Liver (tissue), 9 donors: ENCODE data around the gene AKT3. TPM values are rescaled to one million over a fixed set of nuclear protein-coding genes. Genes with fewer than 3 reads are reported as not detected.
"Not testable (repeated sequence)": the region's sequence is repeated elsewhere in the genome, so short reads cannot be mapped to it uniquely, and the experiment has no call there.

Experiments used
- DNase-seq: peaks from one replicate; pipeline ENCODE4 v3.0.0-alpha.2; 2017; ENCODE audit warnings: low spot score
- H3K27ac ChIP-seq, 2 donors: one replicate each; pipeline ENCODE4 v1.7.0; 2013; ENCODE audit warnings: inconsistent platforms in 2 of 2, low read length in 2 of 2, control low read depth in 1 of 2, low read depth in 1 of 2, mild to moderate bottlenecking in 1 of 2
- H3K27me3 ChIP-seq, 4 donors: one replicate each; pipeline versions ENCODE4 v1.6.1 to v1.7.0; 2013; ENCODE audit warnings: low read length in 3 of 4, inconsistent platforms in 1 of 4, mild to moderate bottlenecking in 1 of 4, moderate library complexity in 1 of 4; ENCODE audit not compliant: control insufficient read depth in 4 of 4, insufficient read depth in 4 of 4
- H3K36me3 ChIP-seq, 4 donors: one replicate each; pipeline versions ENCODE4 v1.6.1 to v1.7.0; 2013; ENCODE audit warnings: low read length in 3 of 4, mild to moderate bottlenecking in 3 of 4, low read depth in 1 of 4, moderate library complexity in 1 of 4; ENCODE audit not compliant: control insufficient read depth in 4 of 4, insufficient read depth in 3 of 4
- H3K4me1 ChIP-seq, 4 donors: one replicate each; pipeline versions ENCODE4 v1.6.1 to v1.7.0; 2013; ENCODE audit warnings: low read length in 3 of 4, mild to moderate bottlenecking in 3 of 4, moderate library complexity in 1 of 4; ENCODE audit not compliant: control insufficient read depth in 4 of 4, insufficient read depth in 4 of 4
- H3K4me3 ChIP-seq, 3 donors: one replicate each; pipeline versions ENCODE4 v1.6.1 to v1.7.0; 2013; ENCODE audit warnings: low read length in 3 of 3, control low read depth in 1 of 3, low read depth in 1 of 3, mild to moderate bottlenecking in 1 of 3
- H3K9ac ChIP-seq, 2 donors: one replicate each; pipeline ENCODE4 v1.7.0; 2013; ENCODE audit warnings: low read length in 2 of 2, mild to moderate bottlenecking in 2 of 2, moderate library complexity in 2 of 2, control low read depth in 1 of 2, low read depth in 1 of 2
- H3K9me3 ChIP-seq, 4 donors: one replicate each; pipeline versions ENCODE4 v1.6.1 to v1.7.0; 2013; ENCODE audit warnings: low read length in 3 of 4; ENCODE audit not compliant: control insufficient read depth in 4 of 4
- ATF3 ChIP-seq: IDR thresholded peaks from 2 replicates; pipeline ENCODE4 v1.6.1; 2016; ENCODE audit warnings: antibody characterized with exemption
- EGR1 ChIP-seq, 2 donors: IDR thresholded peaks; 2 replicates each; pipeline ENCODE4 v1.6.1; 2016 to 2018; ENCODE audit warnings: antibody characterized with exemption in 2 of 2, low read depth in 2 of 2
- FOXA1 ChIP-seq: IDR thresholded peaks from 2 replicates; pipeline ENCODE4 v1.6.1; 2016; ENCODE audit warnings: antibody characterized with exemption
- FOXA2 ChIP-seq: IDR thresholded peaks from 2 replicates; pipeline ENCODE4 v1.6.1; 2016; ENCODE audit warnings: antibody characterized with exemption
- HNF4A ChIP-seq, 2 donors: conservative IDR thresholded peaks; 2 replicates each; pipeline ENCODE4 v1.6.1; 2016; ENCODE audit warnings: antibody characterized with exemption in 2 of 2, mild to moderate bottlenecking in 2 of 2
- HNF4G ChIP-seq: IDR thresholded peaks from 2 replicates; pipeline ENCODE4 v1.6.1; 2016; ENCODE audit warnings: antibody characterized with exemption
- JUND ChIP-seq, 2 donors: IDR thresholded peaks; 2 replicates each; pipeline ENCODE4 v1.6.1; 2016; ENCODE audit warnings: antibody characterized with exemption in 2 of 2
- REST ChIP-seq: IDR thresholded peaks from 2 replicates; pipeline ENCODE4 v1.6.1; 2016; ENCODE audit warnings: antibody characterized with exemption, mild to moderate bottlenecking
- RXRA ChIP-seq, 2 donors: IDR thresholded peaks; 2 replicates each; pipeline ENCODE4 v1.6.1; 2017 to 2018; ENCODE audit warnings: antibody characterized with exemption in 2 of 2, mild to moderate bottlenecking in 1 of 2
- SP1 ChIP-seq: IDR thresholded peaks from 2 replicates; pipeline ENCODE4 v1.6.1; 2018; ENCODE audit warnings: antibody characterized with exemption, mild to moderate bottlenecking
- TAF1 ChIP-seq: conservative IDR thresholded peaks from 2 replicates; pipeline ENCODE4 v1.6.1; 2016; ENCODE audit warnings: antibody characterized with exemption, mild to moderate bottlenecking
- YY1 ChIP-seq: IDR thresholded peaks from 2 replicates; pipeline ENCODE4 v1.6.1; 2016; ENCODE audit warnings: antibody characterized with exemption, mild to moderate bottlenecking
- WGBS: extraction: QIAGEN DNeasy Blood & Tissue Kit; methylation state at CpG from one replicate; pipeline ENCODE4 v1.1.7; 2013; 5-methylcytosine and 5-hydroxymethylcytosine counted together
- polyA plus RNA-seq, 2 donors: library from polyadenylated mRNA; stranded (reverse) in 1 of 2; unstranded in 1 of 2; fragments of 200-250 nt in 1 of 2; fragments of >200 nt in 1 of 2; fragmentation: Nextera tagmentation in 1 of 2; extraction: Ambion mirVana in 1 of 2; gene quantifications; one replicate each; pipeline versions ENCODE4 v1.2.1 to v1.2.3, GENCODE V29; 2013 to 2015
- total RNA-seq, 2 donors: library from RNA; depleted of rRNA; stranded (reverse); fragments of >200 nt; gene quantifications; one replicate each; pipeline ENCODE4 v1.2.3, GENCODE V29; 2014
- TF ChIP-seq, protein P1 (sequence below): IDR thresholded peaks from 2 replicates; pipeline ENCODE4 v1.6.1; 2016; ENCODE audit warnings: antibody characterized with exemption
- TF ChIP-seq, protein P2 (sequence below): fragments of 150-350 bp; IDR thresholded peaks from 2 replicates; pipeline ENCODE4 v1.5.1; 2017; ENCODE audit warnings: improper control_type of control experiment, low read depth, low read length; ENCODE audit not compliant: missing input control
- donor health status: healthy.
- donor health status: healthy.
- donor health status: healthy.
- donor health status: healthy.
- donor health status: healthy.

Gene AKT3
- total and polyA plus RNA-seq, 4 donors = 1.7 to 7.6 (median 2.8) TPM

DNA sequence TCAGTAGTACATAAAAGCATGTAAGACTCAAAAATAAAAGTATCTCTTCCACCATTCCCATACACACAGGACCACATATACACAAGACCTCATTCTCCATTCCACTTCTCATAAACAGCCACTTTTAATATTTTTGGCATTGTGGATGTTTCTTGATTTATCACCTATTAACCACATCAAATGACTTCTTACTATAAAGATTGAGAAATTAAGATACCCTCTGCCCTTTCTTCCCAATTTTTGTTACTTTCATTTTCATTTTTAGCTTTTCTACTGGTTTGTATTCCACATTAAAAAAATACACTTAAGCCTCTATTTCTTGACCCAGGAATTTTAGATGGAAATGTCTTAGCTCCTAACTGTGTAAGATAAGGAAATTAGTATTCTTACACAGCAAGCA is 22.8 kb downstream of the AKT3 start:
- DNase-seq = no peak
- Histone ChIP-seq H3K27me3 (peaks cover 0 to 5% (median 0%) of the 10 kb centered on the region in 4 donors), H3K27ac (no peak overlapping the region), H3K9me3 (no peaks in the 10 kb centered on the region), H3K36me3 (no peaks in the 10 kb centered on the region), H3K4me1 (peaks cover 0 to 4% (median 0%) of the 10 kb centered on the region in 4 donors), H3K9ac (no peak overlapping the region), H3K4me3 (no peak overlapping the region)
- no peak for TF ChIP-seq HNF4A (conservative IDR thresholded peaks at IDR 0.05)
- TF ChIP-seq JUND (IDR thresholded peaks at IDR 0.05) = no peak
- no peak for TF ChIP-seq ATF3
- TF ChIP-seq, protein P1, sequence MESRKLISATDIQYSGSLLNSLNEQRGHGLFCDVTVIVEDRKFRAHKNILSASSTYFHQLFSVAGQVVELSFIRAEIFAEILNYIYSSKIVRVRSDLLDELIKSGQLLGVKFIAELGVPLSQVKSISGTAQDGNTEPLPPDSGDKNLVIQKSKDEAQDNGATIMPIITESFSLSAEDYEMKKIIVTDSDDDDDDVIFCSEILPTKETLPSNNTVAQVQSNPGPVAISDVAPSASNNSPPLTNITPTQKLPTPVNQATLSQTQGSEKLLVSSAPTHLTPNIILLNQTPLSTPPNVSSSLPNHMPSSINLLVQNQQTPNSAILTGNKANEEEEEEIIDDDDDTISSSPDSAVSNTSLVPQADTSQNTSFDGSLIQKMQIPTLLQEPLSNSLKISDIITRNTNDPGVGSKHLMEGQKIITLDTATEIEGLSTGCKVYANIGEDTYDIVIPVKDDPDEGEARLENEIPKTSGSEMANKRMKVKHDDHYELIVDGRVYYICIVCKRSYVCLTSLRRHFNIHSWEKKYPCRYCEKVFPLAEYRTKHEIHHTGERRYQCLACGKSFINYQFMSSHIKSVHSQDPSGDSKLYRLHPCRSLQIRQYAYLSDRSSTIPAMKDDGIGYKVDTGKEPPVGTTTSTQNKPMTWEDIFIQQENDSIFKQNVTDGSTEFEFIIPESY = no peak
- no peak for TF ChIP-seq FOXA2
- TF ChIP-seq REST = no peak
- TF ChIP-seq SP1 = no peak
- no peak for TF ChIP-seq EGR1 (IDR thresholded peaks at IDR 0.05; ENCODE audit: low read depth in 2 of 2)
- TF ChIP-seq RXRA (IDR thresholded peaks at IDR 0.05) = no peak
- TF ChIP-seq YY1 = no peak
- TF ChIP-seq, protein P2, sequence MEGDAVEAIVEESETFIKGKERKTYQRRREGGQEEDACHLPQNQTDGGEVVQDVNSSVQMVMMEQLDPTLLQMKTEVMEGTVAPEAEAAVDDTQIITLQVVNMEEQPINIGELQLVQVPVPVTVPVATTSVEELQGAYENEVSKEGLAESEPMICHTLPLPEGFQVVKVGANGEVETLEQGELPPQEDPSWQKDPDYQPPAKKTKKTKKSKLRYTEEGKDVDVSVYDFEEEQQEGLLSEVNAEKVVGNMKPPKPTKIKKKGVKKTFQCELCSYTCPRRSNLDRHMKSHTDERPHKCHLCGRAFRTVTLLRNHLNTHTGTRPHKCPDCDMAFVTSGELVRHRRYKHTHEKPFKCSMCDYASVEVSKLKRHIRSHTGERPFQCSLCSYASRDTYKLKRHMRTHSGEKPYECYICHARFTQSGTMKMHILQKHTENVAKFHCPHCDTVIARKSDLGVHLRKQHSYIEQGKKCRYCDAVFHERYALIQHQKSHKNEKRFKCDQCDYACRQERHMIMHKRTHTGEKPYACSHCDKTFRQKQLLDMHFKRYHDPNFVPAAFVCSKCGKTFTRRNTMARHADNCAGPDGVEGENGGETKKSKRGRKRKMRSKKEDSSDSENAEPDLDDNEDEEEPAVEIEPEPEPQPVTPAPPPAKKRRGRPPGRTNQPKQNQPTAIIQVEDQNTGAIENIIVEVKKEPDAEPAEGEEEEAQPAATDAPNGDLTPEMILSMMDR = no peak
- no peak for TF ChIP-seq TAF1
- no peak for TF ChIP-seq FOXA1
- no peak for TF ChIP-seq HNF4G

- not testable (repeated sequence) for DNase-seq, H3K36me3 ChIP-seq
- WGBS = 62% methylated on average over 1 of the region's 1 CpG
These were observed 25.1 kb downstream of the AKT3 start for GRCh38 chr1:243824907-243825306.

More at GRCh38 chr1:243824907-243825306, 25.1 kb downstream of the AKT3 start:
- H3K9me3 ChIP-seq, H3K9ac ChIP-seq, H3K4me3 ChIP-seq, H3K4me1 ChIP-seq, H3K27ac ChIP-seq, H3K27me3 ChIP-seq: not testable (repeated sequence)
